Body of pancreas (tissue), 4 donors: ENCODE measurements around the gene TSEN2. TPM values are rescaled to one million over a fixed set of nuclear protein-coding genes. Genes with fewer than 3 reads are reported as not detected.

Experiments used
- ATAC-seq: fragments of 150-250 bp; one replicate; pipeline ENCODE4 v1.9.1; 2016
- DNase-seq, 4 donors: peaks; one replicate each; pipeline ENCODE4 v3.0.0-alpha.2; 2019
- H3K27ac ChIP-seq, 4 donors: fragments of 200-600 bp; sonication (generic); 1 replicate in 3 of 4; 2 replicates in 1 of 4; pipeline versions ENCODE4 v1.5.1 to v1.6.1; 2016 to 2019; ENCODE audit warnings: mild to moderate bottlenecking in 1 of 4, mixed read lengths in 1 of 4, moderate library complexity in 1 of 4
- H3K27me3 ChIP-seq, 2 donors: fragments of 200-600 bp; sonication (generic); one replicate each; pipeline ENCODE4 v1.6.0; 2016; ENCODE audit warnings: mild to moderate bottlenecking in 1 of 2
- H3K36me3 ChIP-seq, 2 donors: fragments of 200-600 bp; sonication (generic); replicated peaks in 1 of 2; 2 replicates each; pipeline ENCODE4 v1.5.1; 2016; ENCODE audit warnings: low read depth in 2 of 2; ENCODE audit not compliant: insufficient read depth in 1 of 2
- H3K4me1 ChIP-seq: fragments of 200-600 bp; sonication (generic); one replicate; pipeline ENCODE4 v1.6.0; 2016
- H3K4me3 ChIP-seq, 2 donors: fragments of 200-600 bp; sonication (generic); 1 replicate in 1 of 2; 2 replicates in 1 of 2; pipeline ENCODE4 v1.5.1; 2016 to 2019
- H3K9me3 ChIP-seq, 3 donors: fragments of 200-600 bp; sonication (generic); 1 replicate in 2 of 3; 2 replicates in 1 of 3; pipeline ENCODE4 v1.5.1; 2016
- CTCF ChIP-seq, 7 experiments: fragments of 450-650 bp in 4 of 7; fragments of 200-600 bp in 3 of 7; sonication (generic) in 3 of 7; IDR thresholded peaks; one replicate each; pipeline ENCODE4 v1.5.1; 2016 to 2019; ENCODE audit warnings: antibody characterized with exemption in 7 of 7
- POLR2A ChIP-seq, 3 donors: fragments of 450-650 bp; IDR thresholded peaks; one replicate each; pipeline ENCODE4 v1.6.1; 2016; ENCODE audit warnings: antibody characterized with exemption in 3 of 3, mild to moderate bottlenecking in 2 of 3
- WGBS, 2 donors: methylation state at CpG; one replicate each; pipeline ENCODE4 v1.1.5; 2017; 5-methylcytosine and 5-hydroxymethylcytosine counted together
- intact Hi-C: fragments of 100-400 bp; cut with DNase I; formaldehyde crosslinking; loops from one replicate; pipeline ENCODE4 v1.15.1; 2023
- total RNA-seq, 2 donors: library from RNA; depleted of rRNA; stranded (reverse); fragments of >200 nt; gene quantifications; one replicate each; pipeline ENCODE4 v1.1.0, GENCODE V29; 2016

The TSEN2 gene
- total RNA-seq, 2 donors from 2014 or later, result 14.8 to 20.8 TPM

- TF ChIP-seq POLR2A (IDR thresholded peaks at IDR 0.05), result no peak
- ATAC-seq, result no peak
- no peaks in the 10 kb centered on the region for H3K27me3 ChIP-seq
- H3K4me3 ChIP-seq, result no peak overlapping the region
- no peaks in the 10 kb centered on the region for H3K9me3 ChIP-seq
- intact Hi-C loops, result no loop called here
- peaks cover 7% of the 10 kb centered on the region for H3K4me1 ChIP-seq
- 54 to 57% methylated on average over 6 to 7 of the region's 7 CpGs for WGBS, 2 donors
- peaks cover 6 to 40% of the 10 kb centered on the region in 2 donors for H3K36me3 ChIP-seq
- H3K27ac ChIP-seq, result no peak overlapping the region
- no peak for DNase-seq
These were observed 90.4 kb downstream of the TSEN2 start for GRCh38 chr3:12574661-12575060.

GRCh38 chr3:12577379-12577778 lies 93.1 kb downstream of the TSEN2 start:
- intact Hi-C loops, result no loop called here
- H3K27ac ChIP-seq, result no peak overlapping the region
- WGBS, 2 donors, result 78 to 88% methylated on average over 5 of the region's 5 CpGs
- peaks cover 11% of the 10 kb centered on the region for H3K4me1 ChIP-seq
- ATAC-seq (no peak), DNase-seq (no peak)
- H3K27me3 ChIP-seq, result no peaks in the 10 kb centered on the region
- no peak overlapping the region for H3K4me3 ChIP-seq
- H3K9me3 ChIP-seq, result no peaks in the 10 kb centered on the region
- peaks cover 0 to 33% of the 10 kb centered on the region in 2 donors for H3K36me3 ChIP-seq
- TF ChIP-seq POLR2A (IDR thresholded peaks at IDR 0.05) (no peak), CTCF (IDR thresholded peaks at IDR 0.05) (no peak)

GRCh38 chr3:12578742-12579141 lies 94.5 kb downstream of the TSEN2 start:
- Histone ChIP-seq H3K4me1 (peaks cover 11% of the 10 kb centered on the region), H3K27ac (no peak overlapping the region), H3K27me3 (no peaks in the 10 kb centered on the region), H3K4me3 (no peak overlapping the region), H3K36me3 (peaks cover 0 to 33% of the 10 kb centered on the region in 2 donors), H3K9me3 (no peaks in the 10 kb centered on the region)
- 89 to 96% methylated on average over 2 of the region's 2 CpGs for WGBS, 2 donors
- intact Hi-C loops, result no loop called here
- TF ChIP-seq POLR2A (IDR thresholded peaks at IDR 0.05) (no peak), CTCF (IDR thresholded peaks at IDR 0.05) (no peak)
- ATAC-seq, result no peak
- no peak for DNase-seq

GRCh38 chr3:12579456-12579855 lies 95.2 kb downstream of the TSEN2 start:
- no peaks in the 10 kb centered on the region for H3K9me3 ChIP-seq
- peaks cover 11% of the 10 kb centered on the region for H3K4me1 ChIP-seq
- no peak for ATAC-seq
- WGBS, 2 donors, result 92 to 96% methylated on average over 3 of the region's 3 CpGs
- TF ChIP-seq POLR2A (IDR thresholded peaks at IDR 0.05) (no peak), CTCF (IDR thresholded peaks at IDR 0.05) (no peak)
- no peaks in the 10 kb centered on the region for H3K27me3 ChIP-seq
- peaks cover 0 to 35% of the 10 kb centered on the region in 2 donors for H3K36me3 ChIP-seq
- H3K4me3 ChIP-seq, result no peak overlapping the region
- no peak for DNase-seq
- intact Hi-C loops, result no loop called here
- H3K27ac ChIP-seq, result peak overlapping the region in 2 of 4 donors; percentile 46 to 63

- no peaks in the 10 kb centered on the region for H3K27me3 ChIP-seq
- WGBS, 2 donors, result 25 to 28% methylated on average over 3 of the region's 3 CpGs
- no peak overlapping the region for H3K4me3 ChIP-seq
- intact Hi-C loops, result no loop called here
- ATAC-seq, result peak; percentile 63
- peaks cover 11% of the 10 kb centered on the region for H3K4me1 ChIP-seq
- TF ChIP-seq CTCF (IDR thresholded peaks at IDR 0.05), result no peak
- TF ChIP-seq POLR2A (IDR thresholded peaks at IDR 0.05), result no peak
- peak overlapping the region in 2 of 4 donors; percentile 46 to 63 for H3K27ac ChIP-seq
- H3K36me3 ChIP-seq, result peaks cover 0 to 37% of the 10 kb centered on the region in 2 donors
- no peaks in the 10 kb centered on the region for H3K9me3 ChIP-seq
- peak in 3 of 4 donors; percentile 39 to 52 (median 45) for DNase-seq
These were observed 95.6 kb downstream of the TSEN2 start for GRCh38 chr3:12579905-12580304.
